Kidney (tissue), 14 donors: ENCODE data around the gene ARV1. TPM values are rescaled to one million over a fixed set of nuclear protein-coding genes. Genes with fewer than 3 reads are reported as not detected.

ENCODE experiments used
- DNase-seq, 5 donors: peaks; one replicate each; pipeline ENCODE4 v3.0.0-alpha.2; 2013 to 2020
- FAIRE-seq: peaks from 2 replicates; lab custom pipeline; 2012; peaks lifted over from hg19 to GRCh38; lab: Jason Lieb, UNC
- H3K27ac ChIP-seq, 2 donors: one replicate each; pipeline ENCODE4 v1.7.0; 2013; ENCODE audit warnings: low read depth in 2 of 2, low read length in 2 of 2, inconsistent platforms in 1 of 2
- H3K27me3 ChIP-seq: one replicate; pipeline ENCODE4 v1.7.1; 2013; ENCODE audit warnings: low read length, inconsistent platforms; ENCODE audit not compliant: control insufficient read depth, insufficient read depth
- H3K36me3 ChIP-seq, 3 donors: one replicate each; pipeline versions ENCODE4 v1.7.0 to v1.7.1; 2013; ENCODE audit warnings: low read length in 3 of 3, control low read depth in 1 of 3, inconsistent platforms in 1 of 3; ENCODE audit not compliant: insufficient read depth in 3 of 3, control insufficient read depth in 2 of 3
- H3K4me1 ChIP-seq, 3 donors: one replicate each; pipeline versions ENCODE4 v1.7.0 to v1.7.1; 2013; ENCODE audit warnings: low read length in 3 of 3, inconsistent platforms in 1 of 3, low read depth in 1 of 3; ENCODE audit not compliant: control insufficient read depth in 2 of 3, insufficient read depth in 2 of 3
- H3K4me3 ChIP-seq, 3 donors: one replicate each; pipeline versions ENCODE4 v1.7.0 to v1.8.1; 2013; ENCODE audit warnings: low read length in 3 of 3, control low read depth in 1 of 3, inconsistent platforms in 1 of 3
- H3K9ac ChIP-seq, 3 donors: one replicate each; pipeline versions ENCODE4 v1.7.0 to v1.7.1; 2013; ENCODE audit warnings: low read length in 3 of 3, control low read depth in 1 of 3, inconsistent platforms in 1 of 3
- H3K9me3 ChIP-seq, 3 donors: one replicate each; pipeline versions ENCODE4 v1.7.0 to v1.7.1; 2013; ENCODE audit warnings: low read length in 3 of 3, control low read depth in 1 of 3, inconsistent platforms in 1 of 3; ENCODE audit not compliant: control insufficient read depth in 2 of 3, insufficient read depth in 1 of 3
- intact Hi-C: fragments of 100-400 bp; cut with DNase I; formaldehyde crosslinking; loops from one replicate; pipeline ENCODE4 v1.11.1; 2022
- polyA plus RNA-seq: library from polyadenylated mRNA; stranded (reverse); fragments of 350-450 nt; fragmentation: Illumina TruSeq; extraction: RNeasy Lipid Tissue Mini Kit (QIAGEN cat#74804); gene quantifications from one replicate; pipeline ENCODE4 v1.2.3, GENCODE V29; 2014; ENCODE audit warnings: low read depth, low replicate concordance; ENCODE audit not compliant: insufficient read depth
- total RNA-seq: library from RNA; stranded (reverse); fragmentation: NEBNext Ultra II Directional; extraction: Animal tissue kit (Norgen Biotek cat#: 25700); gene quantifications from one replicate; pipeline ENCODE4 v1.2.1, GENCODE V29; 2021
- TF ChIP-seq, protein P1 (sequence below): IDR thresholded peaks from 3 replicates; pipeline ENCODE4 v1.5.1; 2012; ENCODE audit warnings: mild to moderate bottlenecking, moderate library complexity, borderline replicate concordance; ENCODE audit not compliant: insufficient read depth; ENCODE audit errors: extremely low read depth
- donor health status: control.
- donor health status: control.
- donor health status: control.
- donor health status: control.
- donor health status: control.
- donor health status: DM: yes; HTN: yes; CAD: no.
- donor health status: Normal renal cell carcinoma (clear cell type).

The ARV1 gene
- total and polyA plus RNA-seq, 2 donors from 2014 or later, result 21.1 to 38.5 TPM

- intact Hi-C loops, result no loop called here
- Histone ChIP-seq H3K27ac (no peak overlapping the region), H3K9ac (no peak overlapping the region), H3K4me3 (no peak overlapping the region), H3K36me3 (no peaks in the 10 kb centered on the region), H3K9me3 (no peaks in the 10 kb centered on the region), H3K4me1 (no peaks in the 10 kb centered on the region), H3K27me3 (no peaks in the 10 kb centered on the region)
- TF ChIP-seq, protein P1, sequence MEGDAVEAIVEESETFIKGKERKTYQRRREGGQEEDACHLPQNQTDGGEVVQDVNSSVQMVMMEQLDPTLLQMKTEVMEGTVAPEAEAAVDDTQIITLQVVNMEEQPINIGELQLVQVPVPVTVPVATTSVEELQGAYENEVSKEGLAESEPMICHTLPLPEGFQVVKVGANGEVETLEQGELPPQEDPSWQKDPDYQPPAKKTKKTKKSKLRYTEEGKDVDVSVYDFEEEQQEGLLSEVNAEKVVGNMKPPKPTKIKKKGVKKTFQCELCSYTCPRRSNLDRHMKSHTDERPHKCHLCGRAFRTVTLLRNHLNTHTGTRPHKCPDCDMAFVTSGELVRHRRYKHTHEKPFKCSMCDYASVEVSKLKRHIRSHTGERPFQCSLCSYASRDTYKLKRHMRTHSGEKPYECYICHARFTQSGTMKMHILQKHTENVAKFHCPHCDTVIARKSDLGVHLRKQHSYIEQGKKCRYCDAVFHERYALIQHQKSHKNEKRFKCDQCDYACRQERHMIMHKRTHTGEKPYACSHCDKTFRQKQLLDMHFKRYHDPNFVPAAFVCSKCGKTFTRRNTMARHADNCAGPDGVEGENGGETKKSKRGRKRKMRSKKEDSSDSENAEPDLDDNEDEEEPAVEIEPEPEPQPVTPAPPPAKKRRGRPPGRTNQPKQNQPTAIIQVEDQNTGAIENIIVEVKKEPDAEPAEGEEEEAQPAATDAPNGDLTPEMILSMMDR, result no peak
- no peak for DNase-seq
- no peak for FAIRE-seq
These were observed 50.9 kb downstream of the ARV1 start for GRCh38 chr1:231029841-231030240.

- intact Hi-C loops, result no loop called here
- TF ChIP-seq, protein P1, result no peak
- Histone ChIP-seq H3K9ac (no peak overlapping the region), H3K27ac (no peak overlapping the region), H3K36me3 (no peaks in the 10 kb centered on the region), H3K9me3 (no peaks in the 10 kb centered on the region), H3K27me3 (no peaks in the 10 kb centered on the region), H3K4me3 (no peak overlapping the region), H3K4me1 (no peaks in the 10 kb centered on the region)
- DNase-seq (no peak), FAIRE-seq (no peak)
These were observed 54.1 kb downstream of the ARV1 start for GRCh38 chr1:231032963-231033362.

DNA sequence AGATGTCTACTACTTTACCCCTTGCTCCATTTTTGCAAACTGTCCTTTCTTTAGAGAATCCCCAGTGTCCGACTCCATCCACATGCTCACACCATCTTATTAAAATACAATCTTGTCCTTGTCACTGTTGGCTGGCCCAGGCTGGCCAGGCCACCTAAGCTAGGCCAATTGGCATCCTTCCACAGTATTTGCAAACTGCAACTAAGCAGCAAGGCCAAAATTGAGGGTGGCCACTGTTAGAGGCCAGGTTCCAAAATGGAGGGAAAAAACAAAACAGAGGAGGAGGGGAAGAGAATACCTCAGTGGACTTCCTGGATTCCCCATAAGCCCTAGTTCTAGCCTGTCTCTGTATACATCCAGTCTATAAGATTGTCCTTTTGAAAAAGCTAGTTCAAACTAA, 56.9 kb downstream of the ARV1 start:
- no peak for FAIRE-seq
- no peak for DNase-seq
- no peaks in the 10 kb centered on the region for H3K36me3 ChIP-seq

More for the DNA sequence above, 56.9 kb downstream of the ARV1 start:
- no peak overlapping the region for H3K4me3 ChIP-seq
- H3K4me1 ChIP-seq, result peaks cover 0 to 2% (median 0%) of the 10 kb centered on the region in 3 donors
- H3K9ac ChIP-seq, result no peak overlapping the region
- TF ChIP-seq, protein P1, result no peak
- H3K27ac ChIP-seq, result no peak overlapping the region
- intact Hi-C loops, result no loop called here
- H3K27me3 ChIP-seq, result no peaks in the 10 kb centered on the region
- H3K9me3 ChIP-seq, result no peaks in the 10 kb centered on the region
